GM10248 (cell line): ENCODE data around the gene SERPINE2.
A peak's percentile ranks its signal among the peaks of the same experiment; 100 is the strongest.

ENCODE experiments used
- CTCF ChIA-PET: fragments of 300-600 bp; sonication (Branson Sonifier 250); formaldehyde crosslinking; extraction: SDS; loops from one replicate; lab custom pipeline; 2021; ENCODE audit warnings: antibody characterized with exemption; lab: Yijun Ruan, JAX
- POLR2A ChIA-PET: fragments of 350-650 bp; sonication (Branson Sonifier 250); formaldehyde crosslinking; extraction: SDS; loops from one replicate; lab custom pipeline; 2020; ENCODE audit warnings: antibody characterized with exemption; lab: Yijun Ruan, JAX
- DNase-seq: peaks from one replicate; pipeline ENCODE4 v3.0.0; 2012; ENCODE audit errors: extremely low spot score
- CTCF ChIP-seq: IDR thresholded peaks from 2 replicates; pipeline ENCODE4 v1.5.1; 2012; ENCODE audit warnings: mild to moderate bottlenecking, low read depth; ENCODE audit errors: extremely low read depth, missing control alignments, control extremely low read depth

The SERPINE2 gene

GRCh38 chr2:223993634-223994232 lies 45.4 kb downstream of the SERPINE2 start:
- DNase-seq, result peak; percentile 73
- POLR2A ChIA-PET, result no interaction called here
- peak; percentile 82 for TF ChIP-seq CTCF
- CTCF ChIA-PET, result interaction anchor here (0.7 to 10.7 kb wide), 50 partner anchors 8 to 993 kb away, joined by 3 to 136 read pairs (median 4); partner anchors contain the start of gene MRPL44

- DNase-seq, result no peak
- ChIA-PET CTCF (interaction anchor here (0.9 to 10.7 kb wide), 6 partner anchors 12 to 296 kb away, joined by 3 to 136 read pairs (median 62); no protein-coding TSS in a partner anchor), POLR2A (no interaction called here)
- TF ChIP-seq CTCF, result no peak
Observed at GRCh38 chr2:223991611-223992010, 47.5 kb downstream of the SERPINE2 start.

DNA sequence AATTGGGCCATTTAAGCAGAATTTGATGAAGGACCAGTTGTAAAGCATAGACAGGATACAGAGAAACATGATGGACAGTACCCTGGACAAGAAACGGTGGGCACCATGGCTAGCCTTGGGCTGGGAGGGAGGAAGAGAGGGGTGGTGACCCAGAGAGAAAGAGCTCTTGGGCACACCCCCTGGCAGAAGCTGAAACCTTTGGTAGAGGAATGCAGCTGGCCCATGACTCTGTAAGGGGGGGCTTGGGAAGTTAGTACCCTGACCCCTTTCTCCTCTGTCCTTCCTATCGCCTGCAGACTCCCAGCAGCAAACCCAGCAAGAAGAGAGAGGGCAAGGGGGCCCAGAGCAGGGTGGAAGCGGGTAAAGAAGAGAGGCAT lies 49.2 kb downstream of the SERPINE2 start:
- TF ChIP-seq CTCF, result no peak
- ChIA-PET POLR2A (no interaction called here), CTCF (interaction anchor here (1.3 to 10.7 kb wide), 4 partner anchors 10 to 293 kb away, joined by 4 to 136 read pairs (median 61); no protein-coding TSS in a partner anchor)
- no peak for DNase-seq

GRCh38 chr2:223989206-223989855 lies 49.8 kb downstream of the SERPINE2 start:
- no peak for TF ChIP-seq CTCF
- no peak for DNase-seq
- ChIA-PET POLR2A (no interaction called here), CTCF (interaction anchor here (1.3 to 10.7 kb wide), 4 partner anchors 9 to 294 kb away, joined by 4 to 136 read pairs (median 61); no protein-coding TSS in a partner anchor)

- no peak for TF ChIP-seq CTCF
- DNase-seq, result no peak
- POLR2A ChIA-PET, result no interaction called here
- CTCF ChIA-PET, result interaction anchor here (1.1 to 6.3 kb wide), 7 partner anchors 9 to 304 kb away, joined by 3 to 64 read pairs (median 7); no protein-coding TSS in a partner anchor
Observed at GRCh38 chr2:223981241-223981640, 57.8 kb downstream of the SERPINE2 start.

GRCh38 chr2:223980803-223981202 lies 58.3 kb downstream of the SERPINE2 start:
- CTCF ChIA-PET, result interaction anchor here (1.1 to 6.3 kb wide), 7 partner anchors 9 to 304 kb away, joined by 3 to 64 read pairs (median 7); no protein-coding TSS in a partner anchor
- POLR2A ChIA-PET, result no interaction called here
- TF ChIP-seq CTCF, result no peak
- DNase-seq, result no peak
